ENCODE data around the gene CUL3.
"Not testable (repeated sequence)": the region's sequence is repeated elsewhere in the genome, so short reads cannot be mapped to it uniquely, and the experiment has no call there.

Gene CUL3

GRCh38 chr2:224543939-224544338, 41.2 kb downstream of the CUL3 start:
- no peak for DNase-seq (ENCODE audit: low read depth)

- no peak for DNase-seq (ENCODE audit: low read depth)
These were observed 46.5 kb downstream of the CUL3 start for GRCh38 chr2:224538561-224539138.

- no peak for DNase-seq (ENCODE audit: low read depth)
These were observed 52.2 kb downstream of the CUL3 start for GRCh38 chr2:224532931-224533330.

DNA sequence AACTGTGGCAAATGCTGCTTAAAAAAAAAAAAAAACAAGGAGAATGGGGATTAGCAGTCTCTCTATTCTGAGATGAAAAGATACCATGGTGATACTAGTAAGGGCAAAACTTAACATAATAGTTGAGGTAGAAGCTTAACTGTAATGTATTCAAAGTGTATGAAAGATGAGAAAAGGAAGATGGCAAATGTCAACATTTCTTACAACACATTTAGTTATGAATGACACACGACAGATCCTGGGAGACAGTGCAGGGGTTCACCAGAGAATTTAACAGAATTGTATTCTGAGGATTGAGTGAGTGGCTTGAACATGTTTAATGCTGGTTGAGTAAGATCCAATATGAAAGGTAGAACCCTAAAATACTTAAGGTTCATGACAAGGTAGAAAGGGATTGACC, 52.7 kb downstream of the CUL3 start:
- no peak for DNase-seq (ENCODE audit: low read depth)

- no peak for DNase-seq (ENCODE audit: low read depth)
These were observed 57.0 kb downstream of the CUL3 start for GRCh38 chr2:224528171-224528570.

DNA sequence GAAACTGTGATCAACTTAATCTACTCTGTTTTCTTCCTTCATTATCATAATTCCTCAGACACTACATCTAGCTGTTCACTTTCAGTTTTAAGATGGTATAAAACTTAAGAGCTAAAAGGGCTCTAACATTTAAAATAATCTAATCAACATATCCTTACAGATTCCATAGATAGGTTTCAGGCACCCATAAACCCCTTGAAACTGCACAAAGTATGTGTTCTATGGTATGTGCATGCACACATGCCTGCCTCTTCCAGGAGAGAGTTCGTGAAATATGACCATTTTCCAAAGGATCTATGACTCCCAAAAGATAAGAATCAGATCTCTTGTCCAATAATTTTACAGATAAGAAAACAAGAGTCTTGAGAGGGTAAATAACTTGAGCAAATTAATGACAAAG, 59.4 kb downstream of the CUL3 start:
- no peak for DNase-seq (ENCODE audit: low read depth)

DNA sequence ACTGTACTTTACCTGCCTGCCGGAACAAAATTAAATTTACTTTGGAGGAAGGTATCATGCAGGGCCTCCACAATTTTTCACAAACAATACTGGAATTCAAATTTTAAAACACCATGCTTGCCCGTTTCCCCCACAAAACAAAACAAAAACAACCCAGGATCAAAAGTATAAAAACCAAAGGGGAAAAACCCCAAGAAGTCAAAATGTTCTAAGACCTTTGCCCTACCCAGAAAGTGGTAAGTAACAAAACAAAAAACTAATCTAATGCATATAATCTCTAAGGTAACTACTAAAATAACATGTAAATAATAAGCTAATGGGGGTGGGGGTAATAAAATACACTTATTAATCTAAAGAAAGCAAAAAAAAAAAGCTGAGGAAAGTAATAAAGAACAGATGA, 60.5 kb downstream of the CUL3 start:
- no peak for DNase-seq (ENCODE audit: low read depth)

- DNase-seq (ENCODE audit: low read depth): peak; percentile 53
These were observed 61.3 kb downstream of the CUL3 start for GRCh38 chr2:224523626-224524577.

DNA sequence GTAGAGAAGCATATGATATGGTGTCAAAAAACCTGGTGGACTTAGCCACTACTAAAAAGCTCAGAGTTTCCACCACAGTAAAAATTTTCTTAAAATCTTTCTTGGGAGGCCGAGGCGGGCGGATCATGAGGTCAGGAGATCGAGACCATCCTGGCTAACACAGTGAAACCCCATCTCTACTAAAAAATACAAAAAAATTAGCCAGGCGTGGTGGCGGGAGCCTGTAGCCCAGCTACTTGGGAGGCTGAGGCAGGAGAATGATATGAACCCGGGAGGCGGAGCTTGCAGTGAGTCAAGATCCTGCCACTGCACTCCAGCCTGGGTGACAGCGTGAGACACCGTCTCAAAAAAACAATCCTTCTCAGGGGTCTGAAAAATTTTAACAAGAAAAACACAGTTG, 62.7 kb downstream of the CUL3 start:
- DNase-seq (ENCODE audit: low read depth): not testable (repeated sequence)

DNA sequence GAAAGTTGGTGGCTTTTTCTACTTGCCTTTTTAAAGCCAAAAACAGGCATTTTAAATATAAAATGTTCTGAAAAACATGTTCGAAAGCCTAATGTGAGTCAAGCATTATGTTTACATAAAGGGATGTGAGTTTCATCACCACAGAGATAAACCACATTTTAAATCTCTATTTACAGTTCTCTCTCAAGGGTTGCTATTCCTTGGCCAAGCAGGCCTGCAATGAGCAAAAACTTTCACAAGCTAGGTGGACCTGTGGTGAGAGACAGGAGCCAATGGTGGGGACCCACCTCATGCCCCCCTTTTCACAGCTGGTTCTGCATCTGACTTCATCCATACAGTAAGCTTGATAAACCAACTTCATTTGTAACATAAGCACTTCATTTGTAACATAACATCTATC, 65.1 kb downstream of the CUL3 start:
- peak; percentile 78 for DNase-seq (ENCODE audit: low read depth)

GRCh38 chr2:224518806-224519580, 66.2 kb downstream of the CUL3 start:
- DNase-seq (ENCODE audit: low read depth): peak; percentile 78

DNA sequence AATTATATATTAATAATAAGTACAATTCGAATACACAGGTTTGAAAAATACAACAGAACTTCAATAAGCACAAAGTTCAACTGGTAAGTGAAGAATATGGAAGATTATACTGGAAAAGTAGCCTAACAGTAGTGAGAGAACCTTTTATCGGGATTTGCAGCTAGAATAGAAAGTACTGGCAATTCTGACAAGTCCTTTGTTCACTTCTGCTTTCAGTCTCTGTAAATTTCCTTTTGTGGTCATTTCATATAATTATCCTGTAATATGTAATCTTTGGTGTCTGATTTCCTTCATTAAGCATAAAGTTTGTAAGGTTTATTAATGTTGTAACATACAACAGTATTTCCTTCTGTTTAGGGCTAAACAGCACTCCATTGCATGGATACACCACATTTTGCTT, 67.2 kb downstream of the CUL3 start:
- DNase-seq (ENCODE audit: low read depth): no peak

- DNase-seq (ENCODE audit: low read depth): not testable (repeated sequence)
These were observed 68.8 kb downstream of the CUL3 start for GRCh38 chr2:224516393-224516792.

DNA sequence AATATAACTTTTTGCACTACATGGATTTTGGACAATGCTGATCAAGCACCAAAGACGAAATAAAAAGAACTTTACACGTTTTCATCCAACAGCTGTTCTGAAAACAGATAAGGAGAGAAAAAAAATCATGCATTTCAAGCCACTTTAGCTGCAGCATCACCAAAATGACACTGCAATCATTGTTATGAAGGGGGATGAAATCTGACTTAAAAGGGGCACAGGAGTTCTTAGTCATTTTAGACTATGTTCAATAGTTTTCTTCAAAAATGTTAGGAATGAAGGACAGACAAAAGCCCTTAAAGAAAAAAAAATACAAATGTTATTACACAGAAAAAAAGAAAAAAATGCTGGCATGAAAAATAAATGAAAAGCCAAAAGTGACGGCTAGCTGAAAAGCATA, 71.2 kb downstream of the CUL3 start:
- peak; percentile 28 for DNase-seq (ENCODE audit: low read depth)

DNA sequence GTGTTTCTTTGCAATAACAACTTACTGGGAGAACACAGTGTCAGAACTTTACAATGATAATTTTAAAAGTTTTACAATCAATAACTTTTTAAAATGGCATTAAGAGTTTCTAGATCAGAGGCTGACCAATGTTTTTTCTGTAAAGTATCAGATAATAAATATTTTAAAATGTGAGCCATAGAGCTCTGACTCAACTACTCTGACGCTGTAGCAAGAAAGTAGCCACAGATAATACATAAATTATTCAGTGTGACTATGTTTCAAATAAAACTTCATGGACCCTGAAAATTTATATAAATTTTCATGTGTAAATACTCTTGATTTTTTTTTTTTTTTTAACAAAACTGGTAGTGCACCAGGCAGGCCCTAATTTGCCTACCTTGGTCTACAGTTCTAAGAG, 77.4 kb downstream of the CUL3 start:
- DNase-seq (ENCODE audit: low read depth): no peak

DNA sequence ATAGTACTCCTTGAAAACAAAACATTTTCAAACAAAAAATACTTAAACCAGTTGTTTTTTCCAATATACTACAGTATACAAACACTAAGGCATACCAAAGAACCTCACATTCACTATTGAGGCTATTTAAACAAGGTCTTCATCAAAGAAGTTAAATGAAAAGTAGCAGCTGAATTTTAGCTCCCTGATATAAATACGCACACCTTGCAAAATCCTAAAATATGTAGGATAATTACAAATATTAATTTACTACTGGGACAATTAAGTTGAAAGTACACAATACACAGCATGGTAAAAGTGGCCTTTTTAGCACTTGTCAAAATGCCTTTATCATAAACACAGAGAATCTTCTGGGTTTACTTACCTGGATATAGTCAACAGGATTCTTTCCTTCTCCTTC, 78.7 kb downstream of the CUL3 start:
- no peak for DNase-seq (ENCODE audit: low read depth)

DNA sequence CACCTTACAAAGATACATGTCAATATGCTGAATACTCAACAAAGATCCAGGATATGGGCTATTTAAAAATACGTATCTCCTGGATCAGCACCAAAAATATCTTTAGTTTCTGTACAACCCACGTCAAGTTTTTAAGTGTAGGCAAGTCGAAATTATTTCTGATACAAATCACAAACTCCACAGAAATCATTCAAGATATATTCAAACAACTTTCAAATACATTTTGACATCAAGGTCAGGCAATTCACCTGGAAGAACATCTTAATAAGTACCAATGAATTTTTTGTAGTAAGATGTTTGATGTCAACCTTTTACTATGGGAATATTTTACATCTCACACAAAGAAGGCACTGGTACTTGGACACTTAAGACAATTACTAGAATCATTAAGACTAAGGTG, 86.2 kb downstream of the CUL3 start:
- DNase-seq (ENCODE audit: low read depth): no peak

- no peak for DNase-seq (ENCODE audit: low read depth)
These were observed 92.6 kb downstream of the CUL3 start for GRCh38 chr2:224492531-224492930.

DNA sequence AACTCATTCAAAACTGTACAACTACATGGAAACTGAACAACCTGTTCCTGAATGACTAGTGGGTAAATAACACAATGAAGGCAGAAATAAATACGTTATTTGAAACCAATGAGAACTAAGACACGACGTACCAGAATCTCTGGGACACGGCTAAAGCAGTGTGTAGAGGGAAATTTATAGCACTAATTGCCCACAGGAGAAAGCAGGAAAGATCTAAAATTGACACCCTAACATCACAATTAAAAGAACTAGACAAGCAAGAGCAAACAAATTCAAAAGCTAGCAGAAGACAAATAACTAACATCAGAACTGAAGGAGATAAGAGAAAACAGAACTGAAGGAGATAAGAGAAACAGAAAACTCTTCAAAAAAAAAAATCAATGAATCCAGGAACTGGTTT, 97.2 kb downstream of the CUL3 start:
- not testable (repeated sequence) for DNase-seq (ENCODE audit: low read depth)

GRCh38 chr2:224485081-224486014, 99.8 kb downstream of the CUL3 start:
- DNase-seq (ENCODE audit: low read depth): peak; percentile 97

DNA sequence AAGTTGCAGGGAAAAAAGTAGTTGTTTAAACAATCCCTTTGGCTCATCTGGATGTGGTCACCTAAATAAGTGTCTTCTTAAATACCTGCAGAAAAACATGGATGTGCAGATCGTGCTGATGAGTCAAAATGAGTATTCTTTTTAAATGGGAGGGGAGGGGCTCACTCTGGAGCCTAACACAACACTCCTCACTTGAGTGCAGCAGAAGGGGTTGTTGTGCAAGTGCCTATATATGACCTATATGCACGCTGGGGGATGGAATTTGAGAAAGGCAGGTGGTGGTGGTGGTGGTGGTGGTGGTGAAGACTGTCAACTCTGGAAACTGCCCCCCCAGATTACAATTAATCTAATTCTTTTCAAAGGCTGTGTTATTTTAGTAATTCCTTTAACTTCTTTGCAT, 105.3 kb downstream of the CUL3 start:
- DNase-seq (ENCODE audit: low read depth): no peak

GRCh38 chr2:224472827-224473226, 112.3 kb downstream of the CUL3 start:
- DNase-seq (ENCODE audit: low read depth): no peak

All from EH (cell line).